SU-DHL-6 (cell line): ENCODE measurements around the gene SLC22A23.

ENCODE experiments used
- CTCF ChIP-seq: fragments of 200-600 bp; sonication (generic); IDR thresholded peaks from one replicate; pipeline ENCODE4 v1.5.1; 2017; ENCODE audit warnings: antibody characterized with exemption, mild to moderate bottlenecking, low read length, moderate library complexity; ENCODE audit not compliant: insufficient read depth, poor library complexity, severe bottlenecking
- EZH2phosphoT487 ChIP-seq: fragments of 200-600 bp; sonication (generic), shearing (Covaris generic); conservative IDR thresholded peaks from 2 replicates; pipeline ENCODE4 v1.6.1; 2018; ENCODE audit warnings: mild to moderate bottlenecking, antibody characterized with exemption, low read length, moderate library complexity, mixed read lengths

- TF ChIP-seq CTCF (no peak), EZH2phosphoT487 (no peak)
Measured at GRCh38 chr6:3504938-3505805, 48.3 kb upstream of the SLC22A23 start.
